ENCODE measurements around the gene LTA4H. TPM values are rescaled to one million over a fixed set of nuclear protein-coding genes. Genes with fewer than 3 reads are reported as not detected.

LTA4H gene
- total RNA-seq, 1 experiment from 2014 or later: 51.8 TPM

GRCh38 chr12:96061864-96062453 lies 26.6 kb upstream of the LTA4H start:
- Histone ChIP-seq H3K36me3 (ENCODE audit: insufficient read depth, low read length, poor library complexity, severe bottlenecking) (no peaks in the 10 kb centered on the region), H3K27me3 (replicated peaks; ENCODE audit: insufficient read depth, low read depth, low read length, poor library complexity) (no peaks in the 10 kb centered on the region), H3K4me3 (ENCODE audit: low read depth, low read length, poor library complexity, severe bottlenecking) (no peak overlapping the region), H3K9me3 (ENCODE audit: low read depth, low read length, poor library complexity, severe bottlenecking) (no peaks in the 10 kb centered on the region), H3K4me1 (ENCODE audit: insufficient read depth, low read length, poor library complexity, severe bottlenecking) (no peaks in the 10 kb centered on the region), H3K27ac (ENCODE audit: low read depth, low read length, poor library complexity, severe bottlenecking) (no peak overlapping the region)
- no TSS peak for BruUV-seq (replicated peaks)
- peak; percentile 88 for DNase-seq (ENCODE audit: low spot score)
- intact Hi-C loops (cut with micrococcal nuclease; ENCODE audit: unreplicated experiment): loop anchor here (1.0 to 5.0 kb wide), 4 partner anchors 135 to 454 kb away; partner anchors contain the start of gene CDK17
- POLR2A ChIA-PET (ENCODE audit: low non-redundant PET): no interaction called here
- CTCF ChIA-PET: interaction anchor here (1.6 kb wide), 1 partner anchor 153 kb away, joined by 3 read pairs; no protein-coding TSS in a partner anchor
- no peak for TF ChIP-seq EZH2 (IDR thresholded peaks at IDR 0.05; ENCODE audit: borderline replicate concordance, low read depth, low read length, poor library complexity, severe bottlenecking)
- TF ChIP-seq, protein P1, sequence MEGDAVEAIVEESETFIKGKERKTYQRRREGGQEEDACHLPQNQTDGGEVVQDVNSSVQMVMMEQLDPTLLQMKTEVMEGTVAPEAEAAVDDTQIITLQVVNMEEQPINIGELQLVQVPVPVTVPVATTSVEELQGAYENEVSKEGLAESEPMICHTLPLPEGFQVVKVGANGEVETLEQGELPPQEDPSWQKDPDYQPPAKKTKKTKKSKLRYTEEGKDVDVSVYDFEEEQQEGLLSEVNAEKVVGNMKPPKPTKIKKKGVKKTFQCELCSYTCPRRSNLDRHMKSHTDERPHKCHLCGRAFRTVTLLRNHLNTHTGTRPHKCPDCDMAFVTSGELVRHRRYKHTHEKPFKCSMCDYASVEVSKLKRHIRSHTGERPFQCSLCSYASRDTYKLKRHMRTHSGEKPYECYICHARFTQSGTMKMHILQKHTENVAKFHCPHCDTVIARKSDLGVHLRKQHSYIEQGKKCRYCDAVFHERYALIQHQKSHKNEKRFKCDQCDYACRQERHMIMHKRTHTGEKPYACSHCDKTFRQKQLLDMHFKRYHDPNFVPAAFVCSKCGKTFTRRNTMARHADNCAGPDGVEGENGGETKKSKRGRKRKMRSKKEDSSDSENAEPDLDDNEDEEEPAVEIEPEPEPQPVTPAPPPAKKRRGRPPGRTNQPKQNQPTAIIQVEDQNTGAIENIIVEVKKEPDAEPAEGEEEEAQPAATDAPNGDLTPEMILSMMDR (conservative IDR thresholded peaks at IDR 0.05; ENCODE audit: low read depth, low read length): peak; percentile 85

DNA sequence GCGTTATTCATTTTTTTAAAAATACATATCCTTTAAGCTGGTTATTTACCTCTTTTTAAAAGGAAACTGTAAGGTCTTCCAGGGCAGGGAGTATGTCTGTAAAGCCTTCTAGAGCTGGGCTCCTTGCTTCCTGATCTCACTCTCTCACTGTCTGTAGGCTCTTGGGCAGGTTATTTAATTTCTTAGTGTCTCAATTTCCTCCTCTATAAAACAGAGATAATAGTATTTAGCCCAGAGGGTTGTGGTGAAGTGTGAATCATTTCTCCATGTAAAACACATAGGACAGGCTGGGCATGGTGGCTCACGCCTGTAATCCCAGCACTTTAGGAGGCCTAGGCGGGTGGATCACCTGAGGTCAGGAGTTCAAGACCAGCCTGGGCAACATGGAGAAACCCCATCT lies 25.9 kb upstream of the LTA4H start:
- Histone ChIP-seq H3K4me1 (ENCODE audit: insufficient read depth, low read length, poor library complexity, severe bottlenecking) (no peaks in the 10 kb centered on the region), H3K9me3 (ENCODE audit: low read depth, low read length, poor library complexity, severe bottlenecking) (no peaks in the 10 kb centered on the region), H3K27ac (ENCODE audit: low read depth, low read length, poor library complexity, severe bottlenecking) (no peak overlapping the region), H3K36me3 (ENCODE audit: insufficient read depth, low read length, poor library complexity, severe bottlenecking) (no peaks in the 10 kb centered on the region), H3K4me3 (ENCODE audit: low read depth, low read length, poor library complexity, severe bottlenecking) (no peak overlapping the region), H3K27me3 (replicated peaks; ENCODE audit: insufficient read depth, low read depth, low read length, poor library complexity) (no peaks in the 10 kb centered on the region)
- DNase-seq (ENCODE audit: low spot score): no peak
- intact Hi-C loops (cut with micrococcal nuclease; ENCODE audit: unreplicated experiment): loop anchor here (5.0 kb wide), 1 partner anchor 136 kb away; no protein-coding TSS in a partner anchor
- TF ChIP-seq EZH2 (IDR thresholded peaks at IDR 0.05; ENCODE audit: borderline replicate concordance, low read depth, low read length, poor library complexity, severe bottlenecking): no peak
- TF ChIP-seq, protein P1 (conservative IDR thresholded peaks at IDR 0.05; ENCODE audit: low read depth, low read length): no peak
- POLR2A ChIA-PET (ENCODE audit: low non-redundant PET): interaction anchor here (0.6 kb wide), 1 partner anchor 83 kb away, joined by 3 read pairs; no protein-coding TSS in a partner anchor
- CTCF ChIA-PET: interaction anchor here (1.6 kb wide), 1 partner anchor 154 kb away, joined by 3 read pairs; no protein-coding TSS in a partner anchor
- BruUV-seq (replicated peaks): no TSS peak

DNA sequence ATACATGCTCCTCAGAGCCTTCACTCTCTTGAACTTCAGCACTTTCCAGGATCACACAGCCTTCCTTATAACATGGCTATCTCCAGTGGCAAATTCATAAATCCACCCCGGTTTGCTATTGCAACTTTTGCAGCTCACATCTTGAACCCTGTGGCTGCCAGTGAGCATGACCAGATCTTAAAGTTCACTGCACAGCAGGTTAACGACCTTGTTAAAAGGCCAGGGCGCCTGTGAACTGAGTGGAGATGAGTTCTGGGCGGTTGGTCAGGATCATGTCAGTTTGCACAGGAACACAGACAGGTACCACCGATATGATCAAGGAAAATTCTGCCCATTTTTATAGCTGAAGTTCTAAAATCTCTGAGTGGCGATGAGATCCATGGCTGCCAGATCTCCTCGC lies 24.7 kb upstream of the LTA4H start:
- POLR2A ChIA-PET (ENCODE audit: low non-redundant PET): interaction anchor here (0.6 kb wide), 1 partner anchor 926 kb away, joined by 3 read pairs; no protein-coding TSS in a partner anchor
- no TSS peak for BruUV-seq (replicated peaks)
- no peak for DNase-seq (ENCODE audit: low spot score)
- H3K36me3 ChIP-seq (ENCODE audit: insufficient read depth, low read length, poor library complexity, severe bottlenecking): no peaks in the 10 kb centered on the region
- TF ChIP-seq, protein P1 (conservative IDR thresholded peaks at IDR 0.05; ENCODE audit: low read depth, low read length): no peak
- no peak for TF ChIP-seq EZH2 (IDR thresholded peaks at IDR 0.05; ENCODE audit: borderline replicate concordance, low read depth, low read length, poor library complexity, severe bottlenecking)
- CTCF ChIA-PET: interaction anchor here (1.6 to 1.9 kb wide), 2 partner anchors 155 to 457 kb away, joined by 3 to 5 read pairs; no protein-coding TSS in a partner anchor
- intact Hi-C loops (cut with micrococcal nuclease; ENCODE audit: unreplicated experiment): loop anchor here (5.0 kb wide), 1 partner anchor 137 kb away; no protein-coding TSS in a partner anchor
- no peak overlapping the region for H3K4me3 ChIP-seq (ENCODE audit: low read depth, low read length, poor library complexity, severe bottlenecking)
- H3K27ac ChIP-seq (ENCODE audit: low read depth, low read length, poor library complexity, severe bottlenecking): no peak overlapping the region
- no peaks in the 10 kb centered on the region for H3K4me1 ChIP-seq (ENCODE audit: insufficient read depth, low read length, poor library complexity, severe bottlenecking)
- no peaks in the 10 kb centered on the region for H3K9me3 ChIP-seq (ENCODE audit: low read depth, low read length, poor library complexity, severe bottlenecking)
- H3K27me3 ChIP-seq (replicated peaks; ENCODE audit: insufficient read depth, low read depth, low read length, poor library complexity): no peaks in the 10 kb centered on the region

Data from A673 (cell line).